HEK293T (cell line): ENCODE measurements around the gene CACNA1C.

ENCODE experiments used
- CTCF ChIA-PET: fragments of 350-600 bp; formaldehyde crosslinking; extraction: SDS; loops from one replicate; lab custom pipeline; 2021; ENCODE audit warnings: antibody characterized with exemption, inconsistent platforms; lab: Yijun Ruan, JAX
- POLR2A ChIA-PET: fragments of 350-600 bp; formaldehyde crosslinking; extraction: SDS; loops from one replicate; lab custom pipeline; 2020; ENCODE audit warnings: antibody characterized with exemption, inconsistent platforms; lab: Yijun Ruan, JAX
- DNase-seq: peaks from one replicate; pipeline ENCODE4 v3.0.0; 2012; ENCODE audit warnings: mixed read lengths; ENCODE audit errors: extremely low spot score
- ARNT ChIP-seq: fragments of 450-650 bp; IDR thresholded peaks from 2 replicates; pipeline ENCODE4 v1.6.1; 2017; ENCODE audit warnings: mild to moderate bottlenecking
- BHLHE40 ChIP-seq: fragments of 450-650 bp; IDR thresholded peaks from 2 replicates; pipeline ENCODE4 v1.6.1; 2016; ENCODE audit warnings: mild to moderate bottlenecking, moderate library complexity, borderline replicate concordance
- CTBP1 ChIP-seq: fragments of 450-650 bp; IDR thresholded peaks from 2 replicates; pipeline ENCODE4 v1.6.1; 2016; ENCODE audit warnings: borderline replicate concordance
- ELF4 ChIP-seq: fragments of 450-650 bp; IDR thresholded peaks from 2 replicates; pipeline ENCODE4 v1.6.1; 2017; ENCODE audit warnings: antibody characterized with exemption
- FOXA1 ChIP-seq: fragments of 450-650 bp; IDR thresholded peaks from 2 replicates; pipeline ENCODE4 v1.6.1; 2016; ENCODE audit warnings: mild to moderate bottlenecking
- FOXK2 ChIP-seq: fragments of 450-650 bp; IDR thresholded peaks from 2 replicates; pipeline ENCODE4 v1.6.1; 2016; ENCODE audit warnings: mild to moderate bottlenecking
- FOXM1 ChIP-seq: fragments of 450-650 bp; IDR thresholded peaks from 2 replicates; pipeline ENCODE4 v1.6.1; 2017; ENCODE audit warnings: mild to moderate bottlenecking, borderline replicate concordance
- HDGF ChIP-seq: fragments of 450-650 bp; IDR thresholded peaks from 2 replicates; pipeline ENCODE4 v1.6.1; 2017; ENCODE audit warnings: antibody characterized with exemption, borderline replicate concordance
- L3MBTL2 ChIP-seq: fragments of 450-650 bp; conservative IDR thresholded peaks from 2 replicates; pipeline ENCODE4 v1.6.1; 2016; ENCODE audit warnings: mild to moderate bottlenecking
- LEF1 ChIP-seq: fragments of 450-650 bp; IDR thresholded peaks from 2 replicates; pipeline ENCODE4 v1.6.1; 2017; ENCODE audit warnings: mild to moderate bottlenecking, borderline replicate concordance
- NFRKB ChIP-seq: fragments of 450-650 bp; IDR thresholded peaks from 2 replicates; pipeline ENCODE4 v1.6.1; 2016; ENCODE audit warnings: mild to moderate bottlenecking, moderate library complexity
- PKNOX1 ChIP-seq: fragments of 450-650 bp; IDR thresholded peaks from 2 replicates; pipeline ENCODE4 v1.6.1; 2016
- SP1 ChIP-seq: fragments of 450-650 bp; IDR thresholded peaks from 2 replicates; pipeline ENCODE4 v1.6.1; 2017
- SUZ12 ChIP-seq: fragments of 450-650 bp; IDR thresholded peaks from 2 replicates; pipeline ENCODE4 v1.6.1; 2016; ENCODE audit warnings: mild to moderate bottlenecking
- TARDBP ChIP-seq: fragments of 450-650 bp; IDR thresholded peaks from 2 replicates; pipeline ENCODE4 v1.6.1; 2016
- ZNF384 ChIP-seq: fragments of 450-650 bp; IDR thresholded peaks from 2 replicates; pipeline ENCODE4 v1.6.1; 2016

The CACNA1C gene

GRCh38 chr12:2187195-2187945 is 134.6 kb downstream of the CACNA1C start:
- TF ChIP-seq FOXA1: no peak
- TF ChIP-seq SUZ12: no peak
- no peak for TF ChIP-seq ZNF384
- no peak for TF ChIP-seq SP1
- TF ChIP-seq HDGF: no peak
- no peak for TF ChIP-seq BHLHE40
- TF ChIP-seq ELF4: no peak
- TF ChIP-seq TARDBP: no peak
- no peak for TF ChIP-seq FOXM1
- TF ChIP-seq PKNOX1: no peak
- TF ChIP-seq FOXK2: no peak
- no peak for TF ChIP-seq NFRKB
- no peak for TF ChIP-seq CTBP1
- TF ChIP-seq L3MBTL2: no peak
- POLR2A ChIA-PET: no interaction called here
- CTCF ChIA-PET: interaction anchor here (0.6 kb wide), 1 partner anchor 72 kb away, joined by 3 read pairs; no protein-coding TSS in a partner anchor

GRCh38 chr12:2190085-2190484 is 137.3 kb downstream of the CACNA1C start:
- ChIA-PET POLR2A (no interaction called here), CTCF (no interaction called here)
- DNase-seq: no peak
- TF ChIP-seq CTBP1 (no peak), FOXA1 (no peak), FOXM1 (no peak), L3MBTL2 (no peak), NFRKB (no peak)

More at GRCh38 chr12:2187195-2187945, 134.6 kb downstream of the CACNA1C start:
- DNase-seq: no peak

GRCh38 chr12:2190896-2191533 is 138.2 kb downstream of the CACNA1C start:
- ChIA-PET CTCF (no interaction called here), POLR2A (no interaction called here)
- DNase-seq: no peak
- no peak for TF ChIP-seq HDGF
- no peak for TF ChIP-seq FOXK2
- TF ChIP-seq BHLHE40: no peak
- TF ChIP-seq NFRKB: no peak
- no peak for TF ChIP-seq SP1
- no peak for TF ChIP-seq PKNOX1
- TF ChIP-seq CTBP1: no peak
- TF ChIP-seq ELF4: no peak
- no peak for TF ChIP-seq FOXA1
- no peak for TF ChIP-seq SUZ12
- TF ChIP-seq FOXM1: no peak
- TF ChIP-seq LEF1: no peak
- TF ChIP-seq ZNF384: no peak
- no peak for TF ChIP-seq L3MBTL2
- no peak for TF ChIP-seq ARNT
- no peak for TF ChIP-seq TARDBP

- DNase-seq: no peak
- no peak for TF ChIP-seq CTBP1
- CTCF ChIA-PET: no interaction called here
- POLR2A ChIA-PET: no interaction called here
Measured at GRCh38 chr12:2191534-2192153, 138.9 kb downstream of the CACNA1C start.

GRCh38 chr12:2192231-2192630 is 139.4 kb downstream of the CACNA1C start:
- DNase-seq: no peak
- CTCF ChIA-PET: no interaction called here
- TF ChIP-seq NFRKB (no peak), CTBP1 (no peak), SUZ12 (no peak), FOXA1 (no peak), TARDBP (no peak), PKNOX1 (no peak), SP1 (no peak), LEF1 (no peak), ZNF384 (no peak), L3MBTL2 (no peak), BHLHE40 (no peak), ARNT (no peak), FOXM1 (no peak), FOXK2 (no peak), HDGF (no peak), ELF4 (no peak)
- POLR2A ChIA-PET: no interaction called here

- no peak for TF ChIP-seq FOXA1
- ChIA-PET CTCF (interaction anchor here (0.6 to 1.0 kb wide), 3 partner anchors 45 to 159 kb away, joined by 3 to 4 read pairs (median 3); no protein-coding TSS in a partner anchor), POLR2A (no interaction called here)
- no peak for DNase-seq
Measured at GRCh38 chr12:2194060-2194459, 141.3 kb downstream of the CACNA1C start.
